ENCODE results near the gene SUPT6H.

The SUPT6H gene

GRCh38 chr17:28702026-28702751 lies 40.2 kb downstream of the SUPT6H start:
- DNase-seq (ENCODE audit: low read depth in 2 of 2), result no peak

GRCh38 chr17:28702752-28703150 lies 40.7 kb downstream of the SUPT6H start:
- DNase-seq (ENCODE audit: low read depth in 2 of 2), result no peak

- no peak for DNase-seq (ENCODE audit: low read depth in 2 of 2)
Observed at GRCh38 chr17:28703552-28704218, 41.7 kb downstream of the SUPT6H start.

GRCh38 chr17:28704219-28704858 lies 42.3 kb downstream of the SUPT6H start:
- DNase-seq (ENCODE audit: low read depth in 2 of 2), result no peak

- no peak for DNase-seq (ENCODE audit: low read depth in 2 of 2)
Observed at GRCh38 chr17:28705074-28705659, 43.2 kb downstream of the SUPT6H start.

- no peak for DNase-seq (ENCODE audit: low read depth in 2 of 2)
Observed at GRCh38 chr17:28705728-28706334, 43.8 kb downstream of the SUPT6H start.

- no peak for DNase-seq (ENCODE audit: low read depth in 2 of 2)
Observed at GRCh38 chr17:28706471-28707338, 44.7 kb downstream of the SUPT6H start.

GRCh38 chr17:28707339-28707720 lies 45.3 kb downstream of the SUPT6H start:
- no peak for DNase-seq (ENCODE audit: low read depth in 2 of 2)

- DNase-seq (ENCODE audit: low read depth in 2 of 2), result peak; percentile 77 to 83
Observed at GRCh38 chr17:28710861-28711722, 49.1 kb downstream of the SUPT6H start.

GRCh38 chr17:28711723-28712031 lies 49.7 kb downstream of the SUPT6H start, which contains the start of gene PROCA1:
Gene PROCA1 (minus strand): TSS chr17:28711888. CDS start chr17:28711660, 228 bp downstream.
- no peak for DNase-seq (ENCODE audit: low read depth in 2 of 2)

GRCh38 chr17:28712032-28712704 lies 50.2 kb downstream of the SUPT6H start:
- no peak for DNase-seq (ENCODE audit: low read depth in 2 of 2)

- DNase-seq (ENCODE audit: low read depth in 2 of 2), result no peak
Observed at GRCh38 chr17:28712705-28713415, 50.9 kb downstream of the SUPT6H start.

- DNase-seq (ENCODE audit: low read depth in 2 of 2), result no peak
Observed at GRCh38 chr17:28714281-28714680, 52.3 kb downstream of the SUPT6H start.

GRCh38 chr17:28715217-28715616 lies 53.2 kb downstream of the SUPT6H start:
- DNase-seq (ENCODE audit: low read depth in 2 of 2), result no peak

GRCh38 chr17:28716740-28717577 lies 55.0 kb downstream of the SUPT6H start:
- DNase-seq (ENCODE audit: low read depth in 2 of 2), result no peak

GRCh38 chr17:28717578-28718332 lies 55.8 kb downstream of the SUPT6H start, which contains the start of gene RAB34:
Gene RAB34 (minus strand): TSS chr17:28717868. CDS start chr17:28717266, 602 bp downstream.
- DNase-seq (ENCODE audit: low read depth in 2 of 2), result no peak

- DNase-seq (ENCODE audit: low read depth in 2 of 2), result no peak
Observed at GRCh38 chr17:28718333-28719020, 56.5 kb downstream of the SUPT6H start.
